Motor neuron (in vitro differentiated cells): ENCODE data around the gene HDAC9. TPM values are rescaled to one million over a fixed set of nuclear protein-coding genes. Genes with fewer than 3 reads are reported as not detected.
A peak's percentile ranks its signal among the peaks of the same experiment; 100 is the strongest.

ENCODE experiments used
- ATAC-seq, 8 experiments: fragments of 200-7000 bp; cut with Tn5 transposase; replicated peaks in 6 of 8; 2 replicates each; pipeline ENCODE4 v1.8.0; 2021; ENCODE audit warnings: mild to moderate bottlenecking in 8 of 8, moderate library complexity in 8 of 8
- H3K27ac ChIP-seq, 2 donors: fragments of 250-450 bp; sonication (Bioruptor Pico); 2 replicates each; pipeline ENCODE4 v1.9.0; 2021; ENCODE audit warnings: antibody characterized with exemption in 2 of 2, mild to moderate bottlenecking in 2 of 2, moderate library complexity in 1 of 2
- H3K4me1 ChIP-seq, 2 donors: fragments of 250-450 bp; sonication (Bioruptor Pico); replicated peaks in 1 of 2; 2 replicates each; pipeline ENCODE4 v1.6.1; 2021; ENCODE audit warnings: antibody characterized with exemption in 2 of 2, mild to moderate bottlenecking in 2 of 2, moderate library complexity in 1 of 2
- H3K4me3 ChIP-seq, 5 donors: fragments of 250-450 bp; sonication (Bioruptor Pico); 2 replicates each; pipeline ENCODE4 v1.9.0; 2021; ENCODE audit warnings: antibody characterized with exemption in 5 of 5, mild to moderate bottlenecking in 5 of 5, moderate library complexity in 4 of 5
- WGBS, 10 experiments: fragments of 450-650 bp; shearing (Covaris generic); methylation state at CpG; one replicate each; pipeline ENCODE4 v1.0.0; 2022; 5-methylcytosine and 5-hydroxymethylcytosine counted together
- in situ Hi-C, 9 experiments: fragments of 400-800 bp; cut with MboI; loops; one replicate each; pipeline ENCODE4 v1.15.0; 2021; ENCODE audit warnings: low sequenced_read_pairs in 9 of 9, low pct_unique_long_range_greater_than_20kb in 2 of 9; ENCODE audit not compliant: unreplicated experiment in 9 of 9
- total RNA-seq, 8 experiments: library from RNA; unstranded; fragments of 300-600 nt; gene quantifications; 2 replicates each; pipeline versions ENCODE4 v1.2.3 to v1.2.4, GENCODE V29; 2022

HDAC9 gene
- total RNA-seq, 8 experiments from 2014 or later, result 5.8 to 44.2 (median 22.7) TPM

DNA sequence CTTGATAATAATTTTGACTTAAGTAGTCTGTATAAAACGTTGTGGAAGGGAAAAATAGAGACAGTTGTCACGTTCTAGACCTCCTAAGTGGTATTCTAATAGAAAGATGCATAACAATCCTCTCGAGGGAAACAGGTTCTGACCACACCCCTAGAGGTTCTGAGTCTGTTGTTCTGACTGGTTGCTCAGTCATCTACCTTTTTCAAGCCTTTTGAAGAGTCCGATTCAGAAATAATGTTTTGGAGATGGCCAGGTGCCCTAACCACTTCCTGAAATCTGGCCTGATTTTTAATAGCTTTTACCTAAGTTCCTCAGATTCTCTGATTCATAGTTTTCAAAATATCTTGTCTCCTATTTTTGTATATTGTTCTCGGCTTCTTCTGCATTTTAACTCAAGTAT, 175.6 kb downstream of the HDAC9 start:
- Histone ChIP-seq H3K4me1 (no peaks in the 10 kb centered on the region), H3K27ac (no peak overlapping the region), H3K4me3 (no peak overlapping the region)
- in situ Hi-C loops, result loop anchor here in 2 of 9 experiments (25.0 kb wide), 1 partner anchor 309 kb away; no protein-coding TSS in a partner anchor
- 61 to 100% (median 76%) methylated on average over 1 to 5 of the region's 5 CpGs; no CpG with 5 or more reads in 1 of the 10 experiments for WGBS, 10 experiments
- no peak for ATAC-seq

DNA sequence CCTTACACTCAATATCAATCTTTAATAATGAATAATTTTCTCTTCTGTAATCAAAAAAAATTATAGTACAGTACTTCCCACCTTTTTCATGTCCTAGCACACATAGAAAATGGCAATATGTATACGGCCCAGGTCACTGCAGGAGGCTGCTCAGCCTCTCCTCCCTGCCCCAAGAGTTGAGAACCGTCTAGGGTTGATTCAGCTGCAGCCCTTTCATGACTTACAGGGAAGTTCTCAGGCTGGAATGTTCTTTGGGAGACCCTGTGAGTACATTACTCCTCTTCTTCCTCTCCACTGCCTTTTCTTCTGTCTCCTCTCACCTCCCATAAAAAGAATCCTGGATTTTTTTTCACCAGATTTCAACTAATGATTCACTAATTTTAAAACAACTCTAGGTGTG, 180.0 kb downstream of the HDAC9 start:
- 78 to 100% (median 100%) methylated on average over 1 to 2 of the region's 2 CpGs; no CpG with 5 or more reads in 5 of the 10 experiments for WGBS, 10 experiments
- in situ Hi-C loops, result loop anchor here in 3 of 9 experiments (25.0 kb wide), 2 partner anchors 437 to 762 kb away; partner anchors contain the start of gene TWIST1 (in 3 of the 3)
- no peak for ATAC-seq
- no peaks in the 10 kb centered on the region for H3K4me1 ChIP-seq
- no peak overlapping the region for H3K27ac ChIP-seq
- H3K4me3 ChIP-seq, result no peak overlapping the region

DNA sequence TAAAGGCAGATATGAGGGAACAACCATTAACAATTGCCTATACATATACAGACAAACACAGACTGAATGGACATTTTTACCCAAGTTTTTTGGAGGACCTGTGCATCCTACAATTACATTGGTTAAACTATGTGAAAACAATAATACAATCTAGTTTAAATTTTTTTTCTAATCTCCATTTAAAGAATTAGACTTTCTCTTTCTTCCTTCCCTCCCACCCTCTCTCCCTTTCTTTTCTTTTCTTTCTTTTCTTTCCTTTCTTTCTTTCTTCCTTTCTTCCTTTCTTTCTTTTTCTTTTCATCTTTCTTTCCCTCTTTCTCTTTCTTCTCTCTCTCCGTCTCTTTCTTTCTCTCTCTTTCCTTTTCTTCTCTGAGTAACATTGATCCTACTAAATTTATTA, 183.7 kb downstream of the HDAC9 start:
- 40 to 100% (median 88%) methylated on average over 1 of the region's 1 CpG; no CpG with 5 or more reads in 1 of the 10 experiments for WGBS, 10 experiments
- in situ Hi-C loops, result loop anchor here in 3 of 9 experiments (25.0 kb wide), 2 partner anchors 433 to 758 kb away; partner anchors contain the start of gene TWIST1 (in 3 of the 3)
- Histone ChIP-seq H3K4me1 (no peaks in the 10 kb centered on the region), H3K4me3 (no peak overlapping the region), H3K27ac (no peak overlapping the region)
- no peak for ATAC-seq

DNA sequence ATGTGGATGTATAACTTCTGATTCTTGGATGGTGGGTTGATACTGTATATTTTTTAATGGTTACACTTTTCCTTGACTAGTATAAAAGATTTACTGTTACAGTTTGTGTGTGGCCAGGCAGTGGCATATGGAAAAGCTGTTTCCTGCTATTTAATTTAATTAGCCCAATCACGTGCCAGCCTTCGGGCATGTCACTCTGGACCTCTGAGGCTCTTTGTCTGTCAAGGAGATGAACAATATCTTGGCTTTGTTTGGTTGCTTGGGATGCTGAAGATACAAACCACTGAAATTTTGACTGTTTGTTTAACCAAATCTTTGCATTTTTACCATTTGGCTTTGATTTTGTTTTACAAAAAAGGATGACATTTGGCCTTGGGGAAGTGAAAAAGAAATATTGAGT, 185.0 kb downstream of the HDAC9 start:
- no peak overlapping the region for H3K4me3 ChIP-seq
- 83 to 100% (median 97%) methylated on average over 1 to 2 of the region's 2 CpGs; no CpG with 5 or more reads in 4 of the 10 experiments for WGBS, 10 experiments
- ATAC-seq, result no peak
- H3K27ac ChIP-seq, result no peak overlapping the region
- H3K4me1 ChIP-seq, result no peaks in the 10 kb centered on the region
- in situ Hi-C loops, result loop anchor here in 3 of 9 experiments (25.0 kb wide), 2 partner anchors 432 to 757 kb away; partner anchors contain the start of gene TWIST1 (in 3 of the 3)

DNA sequence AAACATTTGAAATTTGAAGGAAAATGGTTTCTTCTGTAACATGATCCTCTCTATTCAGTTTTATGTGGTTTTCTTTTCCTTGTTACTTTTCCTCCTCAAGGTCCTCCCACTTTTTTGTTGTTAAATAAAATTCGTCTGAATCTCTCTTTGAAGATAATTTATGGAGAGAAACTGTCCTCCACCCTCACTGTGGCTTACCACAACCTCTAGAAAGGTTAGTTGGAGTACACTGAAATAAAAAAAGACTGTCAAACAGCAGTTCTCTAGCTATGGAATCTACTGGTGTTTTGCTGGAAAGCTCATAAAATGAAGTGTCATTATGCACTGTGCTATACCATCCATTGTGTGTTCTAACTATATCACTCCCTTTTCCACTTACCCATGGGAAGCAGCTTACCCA, 189.4 kb downstream of the HDAC9 start:
- WGBS, 10 experiments, result 0 to 47% (median 33%) methylated on average over 1 of the region's 1 CpG; no CpG with 5 or more reads in 2 of the 10 experiments
- ATAC-seq, result no peak
- no peaks in the 10 kb centered on the region for H3K4me1 ChIP-seq
- no peak overlapping the region for H3K27ac ChIP-seq
- in situ Hi-C loops, result loop anchor here in 3 of 9 experiments (25.0 kb wide), 2 partner anchors 427 to 752 kb away; partner anchors contain the start of gene TWIST1 (in 3 of the 3)
- no peak overlapping the region for H3K4me3 ChIP-seq

DNA sequence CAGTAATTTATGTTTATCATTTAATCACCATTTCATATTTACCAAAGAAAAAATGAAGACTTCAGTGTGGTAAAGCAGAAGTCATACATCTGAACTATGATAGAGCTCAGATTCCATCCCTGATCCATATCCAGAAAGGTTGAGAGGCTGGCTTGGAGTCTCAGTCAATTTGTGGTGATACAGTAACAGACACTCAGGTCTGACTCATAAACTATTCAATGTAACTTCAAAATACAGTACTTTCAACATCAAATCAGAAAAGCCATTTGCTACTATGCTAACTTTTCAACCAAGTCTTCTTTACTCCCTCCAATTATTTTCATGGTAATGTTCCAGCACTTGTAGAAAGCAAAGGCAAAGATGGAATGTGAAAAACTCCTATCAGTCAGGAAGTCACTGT, 190.4 kb downstream of the HDAC9 start:
- Histone ChIP-seq H3K4me3 (no peak overlapping the region), H3K27ac (no peak overlapping the region), H3K4me1 (no peaks in the 10 kb centered on the region)
- in situ Hi-C loops, result loop anchor here in 3 of 9 experiments (25.0 kb wide), 2 partner anchors 426 to 751 kb away; partner anchors contain the start of gene TWIST1 (in 3 of the 3)
- no peak for ATAC-seq

DNA sequence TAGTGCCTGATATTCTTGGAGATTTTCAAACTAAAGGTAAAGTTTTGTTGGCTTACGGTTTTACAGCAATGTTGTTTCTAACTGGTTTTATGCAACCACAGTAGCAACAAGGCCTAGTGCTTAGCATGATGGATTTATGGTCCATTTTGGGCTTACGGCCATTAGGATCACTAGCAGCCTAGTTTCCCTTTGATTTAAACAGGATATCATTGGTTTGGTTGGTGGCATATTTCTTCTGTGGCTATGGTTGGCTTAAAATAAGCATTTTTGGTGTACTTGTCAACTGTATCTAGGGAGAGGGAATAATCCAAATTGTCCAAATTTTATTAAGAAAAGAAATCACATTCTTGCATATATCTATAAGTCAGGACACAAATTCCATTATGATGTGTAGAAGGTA, 194.0 kb downstream of the HDAC9 start:
- in situ Hi-C loops, result loop anchor here in 3 of 9 experiments (25.0 kb wide), 2 partner anchors 423 to 748 kb away; partner anchors contain the start of gene TWIST1 (in 3 of the 3)
- no peaks in the 10 kb centered on the region for H3K4me1 ChIP-seq
- 65 to 100% (median 94%) methylated on average over 1 to 2 of the region's 2 CpGs; no CpG with 5 or more reads in 1 of the 10 experiments for WGBS, 10 experiments
- no peak overlapping the region for H3K27ac ChIP-seq
- no peak overlapping the region for H3K4me3 ChIP-seq
- ATAC-seq, result no peak

DNA sequence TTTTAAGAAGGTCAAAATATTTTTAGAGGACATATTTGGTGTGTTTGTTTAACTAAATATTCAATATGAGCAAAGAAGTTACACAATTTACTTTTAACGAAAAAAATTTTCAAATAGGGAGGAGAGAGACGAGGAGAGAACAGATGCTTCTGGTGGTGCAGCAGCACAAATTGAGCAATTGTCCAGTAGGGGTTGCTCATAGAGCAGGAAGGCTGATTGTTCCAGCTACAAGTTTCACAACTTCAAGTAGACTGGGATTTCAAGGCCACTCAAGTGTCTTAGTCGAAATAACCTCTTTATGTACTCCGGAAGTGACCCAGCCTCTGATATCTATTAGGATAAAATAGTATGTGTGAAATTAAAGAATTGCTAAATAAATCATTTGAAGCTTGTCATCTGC, 197.9 kb downstream of the HDAC9 start:
- Histone ChIP-seq H3K27ac (no peak overlapping the region), H3K4me3 (no peak overlapping the region), H3K4me1 (peaks cover 0 to 8% of the 10 kb centered on the region in 2 donors)
- 0 to 80% (median 72%) methylated on average over 2 to 4 of the region's 4 CpGs for WGBS, 10 experiments
- in situ Hi-C loops, result loop anchor here in 3 of 9 experiments (25.0 kb wide), 2 partner anchors 419 to 744 kb away; partner anchors contain the start of gene TWIST1 (in 3 of the 3)
- peak in 4 of 8 experiments; percentile 53 to 100 (median 97) for ATAC-seq

DNA sequence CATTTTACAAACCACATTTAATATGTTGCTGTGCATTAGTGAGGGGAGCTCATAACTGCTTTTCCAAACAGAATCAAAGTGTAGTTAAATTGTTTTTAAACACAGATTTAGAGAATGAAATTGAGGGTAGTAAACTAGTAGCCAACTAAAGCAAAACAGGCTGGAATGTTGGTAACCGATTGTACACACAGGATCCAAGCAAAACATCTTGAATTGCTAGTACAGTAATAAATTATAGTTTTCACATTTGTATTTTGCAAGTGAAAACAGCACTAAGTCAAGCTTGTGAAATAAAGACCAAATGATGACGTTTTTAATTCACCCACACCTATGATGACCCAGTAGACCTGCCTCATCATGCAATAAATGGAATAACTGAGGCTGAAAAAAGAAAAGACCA, 198.3 kb downstream of the HDAC9 start:
- WGBS, 10 experiments, result 0 to 100% (median 60%) methylated on average over 1 to 2 of the region's 2 CpGs; no CpG with 5 or more reads in 1 of the 10 experiments
- Histone ChIP-seq H3K27ac (no peak overlapping the region), H3K4me1 (peaks cover 0 to 11% of the 10 kb centered on the region in 2 donors), H3K4me3 (no peak overlapping the region)
- in situ Hi-C loops, result loop anchor here in 3 of 9 experiments (25.0 kb wide), 2 partner anchors 418 to 743 kb away; partner anchors contain the start of gene TWIST1 (in 3 of the 3)
- peak in 3 of 8 experiments; percentile 14 to 28 (median 22) for ATAC-seq

DNA sequence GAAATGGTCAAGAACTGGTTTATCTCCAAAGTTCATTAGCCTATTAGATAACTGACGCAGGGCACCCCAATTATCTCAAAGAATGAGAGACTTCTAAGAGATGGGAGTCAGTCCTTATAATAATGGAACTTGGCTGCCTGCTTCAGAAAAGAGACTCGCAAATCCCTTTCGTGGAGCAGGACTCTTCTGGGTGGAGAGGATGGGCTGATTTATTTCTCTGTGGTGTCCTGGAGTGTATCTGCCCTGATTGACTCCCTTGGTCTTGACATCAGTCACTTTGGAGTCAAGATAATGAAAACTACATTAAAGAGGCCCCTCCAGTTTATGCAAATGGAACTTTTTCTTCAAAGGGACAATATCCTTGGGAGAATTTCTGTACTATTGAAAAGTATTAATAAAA, 198.9 kb downstream of the HDAC9 start:
- Histone ChIP-seq H3K27ac (no peak overlapping the region), H3K4me3 (no peak overlapping the region), H3K4me1 (peaks cover 0 to 11% of the 10 kb centered on the region in 2 donors)
- 80 to 100% (median 100%) methylated on average over 1 to 3 of the region's 3 CpGs; no CpG with 5 or more reads in 2 of the 10 experiments for WGBS, 10 experiments
- in situ Hi-C loops, result loop anchor here in 3 of 9 experiments (25.0 kb wide), 2 partner anchors 418 to 743 kb away; partner anchors contain the start of gene TWIST1 (in 3 of the 3)
- no peak for ATAC-seq

DNA sequence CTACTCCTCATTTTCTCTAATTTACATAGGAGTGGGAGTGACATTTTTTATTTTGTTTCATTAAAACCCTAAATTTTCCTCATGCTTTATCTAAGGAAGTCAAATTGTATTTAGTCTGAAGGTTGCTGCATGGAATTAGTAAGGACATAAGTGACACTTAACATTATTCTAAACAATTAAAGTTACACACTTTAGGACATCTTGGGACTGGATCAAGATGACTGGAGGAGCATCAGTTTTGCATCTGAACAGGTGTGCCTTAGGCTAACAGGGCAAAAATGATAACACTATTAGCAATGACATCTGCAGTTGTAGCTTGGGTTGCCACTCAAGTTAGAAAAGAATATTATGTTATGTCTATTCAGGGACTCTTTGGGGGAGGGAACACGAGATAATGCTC, 199.4 kb downstream of the HDAC9 start:
- Histone ChIP-seq H3K27ac (no peak overlapping the region), H3K4me3 (no peak overlapping the region), H3K4me1 (peaks cover 0 to 11% of the 10 kb centered on the region in 2 donors)
- in situ Hi-C loops, result loop anchor here in 3 of 9 experiments (25.0 kb wide), 2 partner anchors 417 to 742 kb away; partner anchors contain the start of gene TWIST1 (in 3 of the 3)
- no peak for ATAC-seq
- 25 to 100% (median 50%) methylated on average over 1 of the region's 1 CpG; no CpG with 5 or more reads in 5 of the 10 experiments for WGBS, 10 experiments

DNA sequence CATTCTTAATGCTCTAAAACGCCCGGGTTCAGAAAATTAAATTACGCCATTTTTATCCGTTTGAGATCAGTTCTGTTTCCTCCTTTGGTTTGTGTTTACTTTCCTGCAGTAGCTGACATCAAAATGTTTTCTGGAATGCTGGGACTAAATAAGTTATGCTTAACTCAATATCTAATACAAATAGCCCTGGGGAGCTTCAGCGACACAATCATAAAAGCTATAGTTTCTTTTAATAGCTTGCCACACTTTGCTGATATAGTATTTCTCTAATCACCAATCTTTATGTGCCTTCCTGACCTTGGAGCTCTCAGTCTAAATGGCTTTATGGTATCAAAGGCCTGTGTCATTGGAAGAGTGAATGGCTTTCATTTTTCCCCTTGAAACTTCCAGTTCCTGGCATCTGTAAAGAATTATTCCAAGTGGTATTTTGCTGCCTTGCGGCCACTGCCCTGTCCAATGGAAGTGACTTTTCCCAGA, 202.7 kb downstream of the HDAC9 start:
- H3K27ac ChIP-seq, result no peak overlapping the region
- WGBS, 10 experiments, result 73 to 100% (median 86%) methylated on average over 2 to 6 of the region's 6 CpGs
- in situ Hi-C loops, result loop anchor here in 3 of 9 experiments (25.0 kb wide), 2 partner anchors 414 to 739 kb away; partner anchors contain the start of gene TWIST1 (in 3 of the 3)
- H3K4me3 ChIP-seq, result no peak overlapping the region
- ATAC-seq, result no peak
- peaks cover 0 to 11% of the 10 kb centered on the region in 2 donors for H3K4me1 ChIP-seq

DNA sequence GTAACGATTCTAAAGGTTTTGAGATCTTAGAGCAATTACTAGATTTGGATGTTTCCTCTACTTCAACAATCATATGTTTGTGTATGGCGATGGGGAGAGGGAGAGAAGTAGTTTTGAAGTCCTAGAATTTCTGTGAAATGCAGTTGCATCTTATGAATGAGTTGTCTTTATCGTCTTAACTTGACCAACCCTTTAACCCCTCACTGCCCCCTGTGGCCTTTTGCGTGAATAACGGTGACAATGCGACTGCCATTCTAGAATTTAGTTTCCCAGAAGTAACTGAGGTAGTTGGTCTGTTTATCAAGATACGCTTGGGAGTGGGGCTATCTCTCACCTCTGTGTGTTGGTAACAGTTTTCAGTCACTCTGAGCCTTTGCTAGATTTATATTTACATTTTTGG, 204.6 kb downstream of the HDAC9 start:
- Histone ChIP-seq H3K27ac (no peak overlapping the region), H3K4me3 (no peak overlapping the region), H3K4me1 (peaks cover 0 to 11% of the 10 kb centered on the region in 2 donors)
- 70 to 100% (median 85%) methylated on average over 1 to 7 of the region's 7 CpGs; no CpG with 5 or more reads in 1 of the 10 experiments for WGBS, 10 experiments
- in situ Hi-C loops, result no loop called here
- ATAC-seq, result no peak
